ENCODE measurements around the gene LSM4. TPM values are rescaled to one million over a fixed set of nuclear protein-coding genes. Genes with fewer than 3 reads are reported as not detected.

Gene LSM4
- total RNA-seq, 1 donor from 2014 or later: 196 TPM

GRCh38 chr19:18264971-18265540 lies 57.8 kb downstream of the LSM4 start:
- Mint-ChIP-seq H3K27me3 (no peaks in the 10 kb centered on the region), H3K27ac (no peak overlapping the region), H3K36me3 (peaks cover 11% of the 10 kb centered on the region), H3K9me3 (no peaks in the 10 kb centered on the region), H3K4me1 (ENCODE audit: unreplicated experiment) (no peaks in the 10 kb centered on the region), H3K4me3 (no peak overlapping the region)
- no peak for DNase-seq (ENCODE audit: extremely low spot score, unreplicated experiment)
- no peak for TF ChIP-seq CTCF (conservative IDR thresholded peaks at IDR 0.05)

GRCh38 chr19:18264137-18264854 lies 58.6 kb downstream of the LSM4 start:
- Mint-ChIP-seq H3K27me3 (no peaks in the 10 kb centered on the region), H3K27ac (no peak overlapping the region), H3K4me3 (no peak overlapping the region), H3K4me1 (ENCODE audit: unreplicated experiment) (no peaks in the 10 kb centered on the region), H3K9me3 (no peaks in the 10 kb centered on the region), H3K36me3 (peaks cover 11% of the 10 kb centered on the region)
- no peak for TF ChIP-seq CTCF (conservative IDR thresholded peaks at IDR 0.05)
- no peak for DNase-seq (ENCODE audit: extremely low spot score, unreplicated experiment)

- Mint-ChIP-seq H3K4me1 (ENCODE audit: unreplicated experiment) (no peaks in the 10 kb centered on the region), H3K36me3 (peaks cover 11% of the 10 kb centered on the region), H3K27me3 (no peaks in the 10 kb centered on the region), H3K27ac (no peak overlapping the region), H3K9me3 (no peaks in the 10 kb centered on the region), H3K4me3 (no peak overlapping the region)
- no peak for DNase-seq (ENCODE audit: extremely low spot score, unreplicated experiment)
- no peak for TF ChIP-seq CTCF (conservative IDR thresholded peaks at IDR 0.05)
These were observed 59.3 kb downstream of the LSM4 start for GRCh38 chr19:18263324-18264136.

GRCh38 chr19:18262917-18263316 lies 60.0 kb downstream of the LSM4 start:
- DNase-seq (ENCODE audit: extremely low spot score, unreplicated experiment): no peak
- Mint-ChIP-seq H3K27ac (no peak overlapping the region), H3K36me3 (peaks cover 6% of the 10 kb centered on the region), H3K4me1 (ENCODE audit: unreplicated experiment) (no peaks in the 10 kb centered on the region), H3K9me3 (no peaks in the 10 kb centered on the region), H3K27me3 (no peaks in the 10 kb centered on the region), H3K4me3 (no peak overlapping the region)
- TF ChIP-seq CTCF (conservative IDR thresholded peaks at IDR 0.05): no peak

- no peaks in the 10 kb centered on the region for H3K4me1 Mint-ChIP-seq (ENCODE audit: unreplicated experiment)
- TF ChIP-seq CTCF (conservative IDR thresholded peaks at IDR 0.05): no peak
- no peak overlapping the region for H3K27ac Mint-ChIP-seq
- DNase-seq (ENCODE audit: extremely low spot score, unreplicated experiment): no peak
- no peak overlapping the region for H3K4me3 Mint-ChIP-seq
- H3K9me3 Mint-ChIP-seq: no peaks in the 10 kb centered on the region
- peaks cover 6% of the 10 kb centered on the region for H3K36me3 Mint-ChIP-seq
- no peaks in the 10 kb centered on the region for H3K27me3 Mint-ChIP-seq
These were observed 60.7 kb downstream of the LSM4 start for GRCh38 chr19:18262144-18262543.
